HG03103 (cell line): ENCODE data around the gene HSPB9.
"Not testable (repeated sequence)": the region's sequence is repeated elsewhere in the genome, so short reads cannot be mapped to it uniquely, and the experiment has no call there.

Experiments used
- ATAC-seq: cut with Tn5 transposase; IDR thresholded peaks from one replicate; pipeline ENCODE4 v1.9.1; 2021; ENCODE audit warnings: low read depth; ENCODE audit not compliant: unreplicated experiment

HSPB9 gene

GRCh38 chr17:42138749-42139492 is 16.3 kb downstream of the HSPB9 start:
- ATAC-seq = no peak

- not testable (repeated sequence) for ATAC-seq
These were observed 18.1 kb downstream of the HSPB9 start for GRCh38 chr17:42140690-42141089.

- ATAC-seq = no peak
These were observed 18.8 kb downstream of the HSPB9 start for GRCh38 chr17:42141382-42141781.

DNA sequence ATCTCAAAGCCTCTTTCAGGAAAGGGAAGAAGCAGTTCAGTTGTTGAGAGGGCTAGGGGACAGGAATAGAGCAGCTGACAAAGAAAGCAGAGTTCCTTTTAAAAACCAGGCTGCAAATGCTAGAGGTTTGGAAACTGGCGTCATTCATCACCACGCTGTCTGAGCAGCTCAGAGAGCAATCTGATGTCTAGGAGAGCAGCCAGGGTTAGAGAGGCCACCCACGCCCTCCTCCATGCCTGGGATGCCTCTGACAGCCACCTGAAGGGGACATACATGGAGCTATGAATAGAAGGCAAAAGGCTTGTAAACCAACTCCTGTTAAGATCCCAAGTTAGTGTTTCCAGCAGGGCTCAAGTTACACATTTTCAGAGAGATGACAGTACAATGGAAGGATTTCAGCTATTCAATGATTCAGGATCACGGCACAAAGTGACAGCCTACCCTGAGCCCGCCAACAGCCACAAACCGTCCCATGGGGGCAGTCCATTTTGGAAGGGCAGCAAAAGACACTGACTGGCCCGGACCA is 19.8 kb downstream of the HSPB9 start:
- no peak for ATAC-seq

DNA sequence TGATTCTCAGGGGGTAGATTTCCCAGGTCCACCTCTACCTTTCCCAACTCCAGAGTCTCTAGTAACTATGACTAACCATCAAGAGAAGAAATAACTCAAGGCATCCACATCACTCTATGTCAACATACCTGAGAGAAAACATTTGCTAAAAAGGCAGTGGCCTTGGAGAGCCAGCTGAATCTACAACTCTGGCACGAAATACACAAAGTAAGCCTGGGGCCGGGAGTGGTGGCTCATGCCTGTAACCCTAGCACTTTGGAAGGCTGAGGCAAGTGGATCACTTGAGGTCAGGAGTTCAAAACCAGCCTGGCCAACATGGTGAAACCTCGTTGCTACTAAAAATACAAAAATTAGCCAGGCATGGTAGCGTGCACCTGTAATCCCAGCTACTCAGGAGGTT is 20.5 kb downstream of the HSPB9 start:
- not testable (repeated sequence) for ATAC-seq

DNA sequence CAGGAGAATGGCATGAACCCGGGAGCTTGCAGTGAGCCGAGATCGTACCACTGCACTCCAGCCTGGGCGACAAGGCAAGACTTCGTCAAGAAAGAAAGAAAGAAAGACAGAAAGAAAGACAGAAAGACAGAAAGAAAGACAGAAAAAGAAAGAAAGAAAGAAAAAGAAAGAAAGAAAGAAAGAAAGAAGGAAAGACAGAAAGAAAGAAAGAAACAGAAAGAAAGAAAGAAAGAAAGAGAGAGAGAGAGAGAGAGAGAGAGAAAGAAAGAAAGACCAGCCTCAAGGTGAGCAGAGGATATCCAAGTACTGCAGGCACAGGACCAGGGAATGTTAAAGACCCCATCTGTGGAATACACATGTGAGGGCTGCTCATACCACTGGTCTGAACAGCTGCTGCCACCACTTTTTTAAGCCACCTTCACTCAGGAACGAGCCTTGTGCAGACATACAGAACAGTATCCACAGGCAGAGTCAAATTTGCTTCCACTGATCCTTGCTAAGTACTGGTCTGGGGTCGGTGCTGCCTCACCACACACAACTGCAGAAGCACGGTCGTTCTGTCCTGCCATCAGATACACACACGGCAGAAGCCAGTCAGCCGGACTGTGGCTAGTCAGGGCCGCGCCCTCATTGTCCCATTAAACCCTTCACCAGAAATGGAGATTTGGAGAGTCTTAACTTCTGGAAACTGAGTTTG is 24.5 kb downstream of the HSPB9 start:
- ATAC-seq = no peak

- no peak for ATAC-seq
These were observed 31.5 kb downstream of the HSPB9 start for GRCh38 chr17:42153919-42154742.

DNA sequence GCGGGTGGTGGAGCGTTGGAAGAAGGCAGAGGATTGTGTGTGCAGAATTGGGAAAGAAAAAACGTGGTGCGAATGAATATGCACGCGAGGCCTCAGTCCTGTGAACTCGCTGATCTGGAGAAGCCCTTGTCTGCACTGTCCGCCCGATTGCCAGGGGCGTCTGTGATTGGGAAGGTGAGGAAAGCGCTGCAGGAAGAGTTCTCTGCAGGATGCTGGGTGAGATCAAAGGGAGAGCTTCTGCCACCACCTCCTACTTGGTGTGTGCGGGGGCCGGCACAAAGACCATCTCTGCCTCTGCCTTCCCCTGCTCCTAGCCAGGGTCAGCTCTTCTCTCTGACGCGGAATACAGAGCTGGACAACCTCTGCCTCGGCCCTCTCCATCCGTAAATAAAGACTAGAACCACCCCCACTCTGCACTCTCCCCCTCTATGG is 33.0 kb downstream of the HSPB9 start:
- ATAC-seq = no peak

DNA sequence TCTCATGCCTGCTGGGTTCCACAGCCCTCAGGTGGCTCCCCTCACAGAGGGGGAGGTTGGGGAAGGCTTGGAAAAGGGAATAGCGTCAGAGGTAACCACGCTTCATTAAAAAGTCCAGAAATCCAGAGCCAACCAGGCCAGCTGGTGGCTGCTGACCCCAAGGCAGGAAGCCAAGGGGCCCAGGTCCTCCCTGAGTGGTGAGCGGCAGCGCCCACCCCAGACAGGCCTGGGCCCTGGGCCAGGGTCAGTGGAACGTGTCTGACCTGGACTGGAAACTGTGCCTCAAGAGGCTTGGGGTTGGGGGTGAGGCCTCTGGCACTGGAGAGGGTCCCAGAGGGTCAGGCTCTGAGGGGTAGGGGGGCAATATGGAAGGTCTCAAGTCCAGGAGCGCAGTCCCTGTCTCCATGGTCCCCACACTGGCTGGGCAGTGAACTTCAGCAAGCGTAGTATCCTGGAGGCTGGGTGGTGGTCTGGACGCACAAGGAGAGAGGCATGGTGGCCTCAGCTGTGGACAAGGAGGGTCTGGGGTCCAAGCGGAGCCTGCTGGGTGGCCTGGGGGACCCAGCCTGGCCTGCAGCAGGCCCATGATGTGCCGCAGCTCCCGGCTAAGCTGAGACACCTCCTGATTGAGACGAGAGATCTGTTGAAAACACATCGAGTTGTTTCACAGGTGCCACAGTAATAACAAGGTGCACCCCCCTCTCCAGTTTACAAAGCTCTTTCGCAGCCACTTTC is 37.4 kb downstream of the HSPB9 start:
- ATAC-seq = no peak

GRCh38 chr17:42160531-42160910 is 37.9 kb downstream of the HSPB9 start:
- no peak for ATAC-seq

- ATAC-seq = no peak
These were observed 40.5 kb downstream of the HSPB9 start for GRCh38 chr17:42163113-42163512.

DNA sequence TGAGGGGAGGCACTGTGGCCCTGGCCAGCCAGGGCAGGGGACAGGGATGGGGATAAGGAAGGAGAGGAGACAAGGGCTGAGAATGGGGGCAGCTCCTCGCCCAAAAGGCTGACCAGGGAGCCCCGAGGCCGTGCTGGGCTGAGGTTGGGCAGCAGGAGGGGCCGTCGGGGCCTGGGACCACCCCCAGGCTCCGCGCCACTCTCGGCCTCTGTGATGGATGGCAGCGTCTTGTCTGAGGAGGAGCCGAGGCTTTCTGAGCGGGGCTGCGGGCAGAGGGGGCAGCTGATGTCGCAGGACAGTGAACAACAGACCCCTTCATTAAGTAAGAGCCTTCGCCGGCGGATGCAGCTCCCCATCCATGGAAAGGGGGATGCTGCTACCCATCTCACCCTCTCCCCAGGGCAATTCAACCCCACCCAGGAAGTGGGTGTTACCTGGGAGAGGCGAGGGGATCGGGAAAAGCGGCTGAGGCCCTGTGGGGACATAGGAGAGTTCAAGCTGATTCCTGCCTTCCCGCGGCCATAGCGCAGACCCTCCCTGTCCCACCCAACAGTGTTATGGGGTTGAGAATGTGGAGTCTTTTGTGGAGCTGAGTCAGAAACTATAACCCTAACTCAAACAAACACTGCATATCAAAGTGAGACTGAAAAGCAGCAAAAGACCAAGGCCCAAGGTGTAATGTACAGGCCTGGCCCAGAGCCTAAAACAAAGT is 41.2 kb downstream of the HSPB9 start:
- no peak for ATAC-seq

DNA sequence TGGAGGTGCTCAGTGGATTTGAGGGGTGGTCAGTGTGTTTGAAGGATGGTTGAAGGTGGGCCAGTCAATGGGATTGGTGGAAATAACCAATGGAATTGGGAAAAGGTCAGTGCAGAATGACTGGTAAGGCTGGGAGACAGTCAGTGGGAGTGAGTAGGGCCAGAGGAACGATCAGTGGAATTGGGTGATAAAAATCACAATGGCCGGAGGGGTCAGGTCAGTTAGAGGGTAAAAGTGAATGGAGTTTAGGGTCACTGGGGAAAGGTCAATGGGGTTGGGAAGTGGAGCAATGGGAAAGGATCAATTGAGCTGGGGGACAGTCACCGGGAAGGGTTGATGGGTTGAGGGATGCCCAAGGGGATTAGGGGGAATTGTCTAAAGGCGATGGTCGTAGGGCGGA is 43.1 kb downstream of the HSPB9 start:
- no peak for ATAC-seq

GRCh38 chr17:42166196-42166763 is 43.7 kb downstream of the HSPB9 start:
- no peak for ATAC-seq

DNA sequence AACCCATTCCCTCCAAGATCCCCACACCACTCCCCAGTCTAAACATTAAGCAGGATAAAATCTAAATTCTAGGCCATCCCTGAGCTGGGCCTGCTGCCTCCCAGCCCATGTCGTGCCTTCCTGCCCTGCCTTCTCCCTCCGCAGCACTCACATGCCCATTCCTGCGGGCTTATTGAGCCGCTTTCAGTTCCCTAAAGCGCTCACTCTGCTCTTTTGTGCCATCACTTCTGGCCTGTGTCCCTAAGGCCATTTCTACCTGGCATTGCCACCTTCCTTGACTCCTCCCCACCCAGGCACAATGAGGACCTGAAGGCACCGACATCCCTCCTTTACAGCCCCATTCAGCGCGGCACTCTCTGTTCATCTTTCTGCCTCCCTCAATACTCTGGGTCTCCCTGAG is 45.2 kb downstream of the HSPB9 start:
- ATAC-seq = no peak

GRCh38 chr17:42169351-42169750 is 46.7 kb downstream of the HSPB9 start:
- ATAC-seq = no peak

- ATAC-seq = no peak
These were observed 49.2 kb downstream of the HSPB9 start for GRCh38 chr17:42171831-42172230.
